NCI-H2227 (cell line): ENCODE measurements around the gene ISG20.
"Not testable (repeated sequence)": the region's sequence is repeated elsewhere in the genome, so short reads cannot be mapped to it uniquely, and the experiment has no call there.

ENCODE experiments used
- DNase-seq: peaks from one replicate; lab custom pipeline; 2025; ENCODE audit not compliant: unreplicated experiment; lab: John Stamatoyannopoulos, UW

The ISG20 gene

GRCh38 chr15:88618686-88619085 is 20.1 kb upstream of the ISG20 start:
- no peak for DNase-seq

- no peak for DNase-seq
Observed at GRCh38 chr15:88619796-88620195, 19.0 kb upstream of the ISG20 start.

GRCh38 chr15:88620995-88621772 is 17.6 kb upstream of the ISG20 start, which contains the start of gene AEN:
Gene AEN (plus strand): TSS chr15:88621340. CDS start chr15:88626210, 4,870 bp downstream.
- DNase-seq, result peak; percentile 95

GRCh38 chr15:88621789-88622604 is 16.8 kb upstream of the ISG20 start:
- DNase-seq, result peak; percentile 24

GRCh38 chr15:88622605-88622975 is 16.2 kb upstream of the ISG20 start:
- DNase-seq, result no peak

GRCh38 chr15:88623061-88623460 is 15.8 kb upstream of the ISG20 start:
- no peak for DNase-seq

GRCh38 chr15:88623632-88624031 is 15.2 kb upstream of the ISG20 start:
- DNase-seq, result no peak

GRCh38 chr15:88624156-88624970 is 14.5 kb upstream of the ISG20 start:
- DNase-seq, result peak; percentile 37

GRCh38 chr15:88624971-88625490 is 13.8 kb upstream of the ISG20 start:
- DNase-seq, result no peak

GRCh38 chr15:88625943-88626741 is 12.7 kb upstream of the ISG20 start:
- DNase-seq, result no peak

- no peak for DNase-seq
Observed at GRCh38 chr15:88627463-88627862, 11.4 kb upstream of the ISG20 start.

GRCh38 chr15:88628018-88628654 is 10.7 kb upstream of the ISG20 start:
- DNase-seq, result no peak

- DNase-seq, result no peak
Observed at GRCh38 chr15:88629071-88629470, 9.7 kb upstream of the ISG20 start.

- no peak for DNase-seq
Observed at GRCh38 chr15:88630141-88630721, 8.6 kb upstream of the ISG20 start.

- DNase-seq, result no peak
Observed at GRCh38 chr15:88630798-88631463, 7.9 kb upstream of the ISG20 start.

GRCh38 chr15:88631464-88632028 is 7.3 kb upstream of the ISG20 start:
- no peak for DNase-seq

- not testable (repeated sequence) for DNase-seq
Observed at GRCh38 chr15:88632797-88633196, 6.0 kb upstream of the ISG20 start.

GRCh38 chr15:88634449-88634848 is 4.4 kb upstream of the ISG20 start:
- DNase-seq, result no peak

GRCh38 chr15:88635318-88635717 is 3.5 kb upstream of the ISG20 start:
- no peak for DNase-seq
